Vagina (tissue), 2 donors: ENCODE data around the gene MBD3L5. TPM values are rescaled to one million over a fixed set of nuclear protein-coding genes. Genes with fewer than 3 reads are reported as not detected.

Experiments used
- DNase-seq, 2 donors: peaks; one replicate each; pipeline ENCODE4 v3.0.0-alpha.2; 2017; ENCODE audit errors: extremely low spot score in 2 of 2
- H3K27ac ChIP-seq: fragments of 200-600 bp; sonication (generic); one replicate; pipeline ENCODE4 v1.5.1; 2019
- H3K27me3 ChIP-seq: fragments of 200-600 bp; sonication (generic); one replicate; pipeline ENCODE4 v1.5.1; 2019
- H3K36me3 ChIP-seq, 2 donors: fragments of 200-600 bp; sonication (generic); one replicate each; pipeline ENCODE4 v1.5.1; 2017 to 2019
- H3K4me1 ChIP-seq: fragments of 200-600 bp; sonication (generic); one replicate; pipeline ENCODE4 v1.5.1; 2019
- H3K4me3 ChIP-seq, 2 donors: fragments of 200-600 bp; sonication (generic); 1 replicate in 1 of 2; 2 replicates in 1 of 2; pipeline ENCODE4 v1.5.1; 2016 to 2019
- H3K9me3 ChIP-seq: fragments of 200-600 bp; sonication (generic); one replicate; pipeline ENCODE4 v1.5.1; 2019
- POLR2A ChIP-seq, 2 donors: fragments of 450-650 bp; IDR thresholded peaks; one replicate each; pipeline ENCODE4 v1.6.1; 2017; ENCODE audit warnings: antibody characterized with exemption in 2 of 2, mild to moderate bottlenecking in 2 of 2, moderate library complexity in 2 of 2
- POLR2AphosphoS5 ChIP-seq, 2 donors: sonication (generic); formaldehyde crosslinking; IDR thresholded peaks; one replicate each; pipeline ENCODE4 v1.9.0; 2017; ENCODE audit warnings: antibody characterized with exemption in 2 of 2, mild to moderate bottlenecking in 2 of 2, low read depth in 1 of 2; ENCODE audit not compliant: insufficient read depth in 1 of 2
- intact Hi-C: fragments of 100-400 bp; cut with DNase I; formaldehyde crosslinking; loops from one replicate; pipeline ENCODE4 v1.15.1; 2023
- total RNA-seq: library from RNA; depleted of rRNA; stranded (reverse); fragments of >200 nt; gene quantifications from one replicate; pipeline ENCODE4 v1.2.3, GENCODE V29; 2016
- TF ChIP-seq, protein P1 (sequence below), 3 experiments: fragments of 450-650 bp in 2 of 3; fragments of 200-600 bp in 1 of 3; sonication (generic) in 1 of 3; IDR thresholded peaks; one replicate each; pipeline ENCODE4 v1.5.1; 2017 to 2019; ENCODE audit warnings: antibody characterized with exemption in 3 of 3, mild to moderate bottlenecking in 2 of 3, moderate library complexity in 2 of 3

Gene MBD3L5
- total RNA-seq, 1 donor from 2014 or later, result not detected

DNA sequence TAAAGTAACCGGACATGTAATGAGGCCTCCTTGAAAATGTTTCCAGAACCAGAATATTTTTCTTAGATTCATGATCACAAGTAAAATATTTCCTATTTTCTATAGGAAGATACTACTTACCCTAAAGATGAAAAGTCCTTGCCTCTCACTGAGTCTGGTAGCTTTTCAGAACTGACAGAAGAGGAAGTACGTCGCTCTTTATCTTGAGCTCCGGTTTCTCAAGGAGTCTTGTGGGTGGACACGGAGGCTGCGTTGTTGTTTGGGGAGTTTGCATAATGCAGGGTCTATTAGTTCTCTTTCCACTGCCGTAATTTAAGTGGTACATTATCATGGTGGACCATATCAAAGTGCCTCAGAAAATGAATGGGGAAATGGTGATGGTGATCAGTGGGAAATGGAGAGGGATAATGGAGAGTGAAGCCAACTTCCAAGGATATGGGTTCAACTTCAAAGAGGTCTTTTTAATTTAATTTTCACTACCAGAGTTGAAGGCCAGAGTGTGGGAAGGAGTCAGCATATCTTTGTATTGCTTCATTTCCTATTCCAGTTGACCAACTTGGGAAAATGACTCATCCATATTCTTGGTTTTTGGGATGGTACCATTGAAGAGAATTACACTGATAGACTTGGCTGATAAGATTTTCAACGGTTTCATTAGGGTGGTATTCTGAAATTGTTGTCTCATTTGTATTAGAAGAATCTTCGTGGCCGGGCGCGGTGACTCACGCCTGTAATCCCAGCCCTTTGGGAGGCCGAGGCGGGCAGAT is 32.5 kb upstream of the MBD3L5 start:
- no peaks in the 10 kb centered on the region for H3K27me3 ChIP-seq

DNA sequence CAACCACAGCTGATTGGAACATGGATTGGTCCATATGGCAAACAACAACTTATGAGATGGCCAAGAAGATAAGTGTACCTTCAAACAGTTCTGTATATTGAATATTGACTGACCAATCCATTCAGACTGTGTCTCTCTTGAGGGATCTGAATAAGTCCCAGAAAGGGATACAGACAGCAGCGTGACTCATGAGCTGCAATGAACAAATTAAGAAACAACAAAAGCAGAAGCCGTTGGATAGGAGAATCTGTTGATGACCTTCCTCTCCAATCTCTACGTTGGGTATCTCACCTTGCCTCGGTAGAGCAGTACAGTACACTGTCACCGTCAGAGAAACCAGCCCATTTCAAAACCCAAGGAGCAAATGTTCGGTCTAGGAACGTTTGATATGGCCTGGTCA is 30.4 kb upstream of the MBD3L5 start:
- no peaks in the 10 kb centered on the region for H3K4me1 ChIP-seq
- H3K27me3 ChIP-seq, result no peaks in the 10 kb centered on the region
- no peaks in the 10 kb centered on the region for H3K36me3 ChIP-seq
- DNase-seq, result no peak
- H3K27ac ChIP-seq, result no peak overlapping the region
- no peak overlapping the region for H3K4me3 ChIP-seq
- intact Hi-C loops, result no loop called here
- no peaks in the 10 kb centered on the region for H3K9me3 ChIP-seq
- TF ChIP-seq POLR2AphosphoS5 (IDR thresholded peaks at IDR 0.05; ENCODE audit: insufficient read depth in 1 of 2, low read depth in 1 of 2) (no peak), POLR2A (IDR thresholded peaks at IDR 0.05) (no peak)
- TF ChIP-seq, protein P1, sequence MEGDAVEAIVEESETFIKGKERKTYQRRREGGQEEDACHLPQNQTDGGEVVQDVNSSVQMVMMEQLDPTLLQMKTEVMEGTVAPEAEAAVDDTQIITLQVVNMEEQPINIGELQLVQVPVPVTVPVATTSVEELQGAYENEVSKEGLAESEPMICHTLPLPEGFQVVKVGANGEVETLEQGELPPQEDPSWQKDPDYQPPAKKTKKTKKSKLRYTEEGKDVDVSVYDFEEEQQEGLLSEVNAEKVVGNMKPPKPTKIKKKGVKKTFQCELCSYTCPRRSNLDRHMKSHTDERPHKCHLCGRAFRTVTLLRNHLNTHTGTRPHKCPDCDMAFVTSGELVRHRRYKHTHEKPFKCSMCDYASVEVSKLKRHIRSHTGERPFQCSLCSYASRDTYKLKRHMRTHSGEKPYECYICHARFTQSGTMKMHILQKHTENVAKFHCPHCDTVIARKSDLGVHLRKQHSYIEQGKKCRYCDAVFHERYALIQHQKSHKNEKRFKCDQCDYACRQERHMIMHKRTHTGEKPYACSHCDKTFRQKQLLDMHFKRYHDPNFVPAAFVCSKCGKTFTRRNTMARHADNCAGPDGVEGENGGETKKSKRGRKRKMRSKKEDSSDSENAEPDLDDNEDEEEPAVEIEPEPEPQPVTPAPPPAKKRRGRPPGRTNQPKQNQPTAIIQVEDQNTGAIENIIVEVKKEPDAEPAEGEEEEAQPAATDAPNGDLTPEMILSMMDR (IDR thresholded peaks at IDR 0.05), result no peak

More for the DNA sequence above, 32.5 kb upstream of the MBD3L5 start:
- DNase-seq, result no peak
- Histone ChIP-seq H3K27ac (no peak overlapping the region), H3K4me1 (no peaks in the 10 kb centered on the region), H3K4me3 (no peak overlapping the region), H3K9me3 (no peaks in the 10 kb centered on the region), H3K36me3 (no peaks in the 10 kb centered on the region)
- intact Hi-C loops, result no loop called here
- TF ChIP-seq POLR2A (IDR thresholded peaks at IDR 0.05) (no peak), POLR2AphosphoS5 (IDR thresholded peaks at IDR 0.05; ENCODE audit: insufficient read depth in 1 of 2, low read depth in 1 of 2) (no peak)
- TF ChIP-seq, protein P1 (IDR thresholded peaks at IDR 0.05), result no peak

DNA sequence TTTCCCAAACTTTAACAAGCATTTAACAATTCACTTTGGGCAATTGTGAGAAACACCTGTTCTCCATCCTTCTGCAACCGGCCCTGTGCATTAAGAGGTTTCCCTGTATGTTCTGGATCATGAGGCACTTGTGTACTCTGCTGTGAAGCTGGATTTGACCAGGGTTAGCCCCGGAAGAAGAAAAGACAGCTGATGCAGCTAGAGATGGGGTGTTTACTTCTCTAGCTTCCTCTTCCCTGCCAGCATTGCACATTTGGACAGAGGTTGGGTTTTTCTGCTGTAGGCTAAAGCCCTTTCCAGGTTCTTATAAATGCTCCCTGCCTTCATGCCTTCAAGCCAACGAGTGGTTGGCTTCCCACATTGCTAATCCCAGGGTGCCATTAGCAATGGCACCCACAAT is 30.0 kb upstream of the MBD3L5 start:
- no peaks in the 10 kb centered on the region for H3K4me1 ChIP-seq
- no peak overlapping the region for H3K27ac ChIP-seq
- no peaks in the 10 kb centered on the region for H3K9me3 ChIP-seq
- intact Hi-C loops, result no loop called here
- TF ChIP-seq POLR2A (IDR thresholded peaks at IDR 0.05), result no peak
- TF ChIP-seq, protein P1 (IDR thresholded peaks at IDR 0.05), result no peak
- TF ChIP-seq POLR2AphosphoS5 (IDR thresholded peaks at IDR 0.05; ENCODE audit: insufficient read depth in 1 of 2, low read depth in 1 of 2), result no peak
- no peaks in the 10 kb centered on the region for H3K36me3 ChIP-seq
- H3K27me3 ChIP-seq, result no peaks in the 10 kb centered on the region
- no peak for DNase-seq
- no peak overlapping the region for H3K4me3 ChIP-seq

DNA sequence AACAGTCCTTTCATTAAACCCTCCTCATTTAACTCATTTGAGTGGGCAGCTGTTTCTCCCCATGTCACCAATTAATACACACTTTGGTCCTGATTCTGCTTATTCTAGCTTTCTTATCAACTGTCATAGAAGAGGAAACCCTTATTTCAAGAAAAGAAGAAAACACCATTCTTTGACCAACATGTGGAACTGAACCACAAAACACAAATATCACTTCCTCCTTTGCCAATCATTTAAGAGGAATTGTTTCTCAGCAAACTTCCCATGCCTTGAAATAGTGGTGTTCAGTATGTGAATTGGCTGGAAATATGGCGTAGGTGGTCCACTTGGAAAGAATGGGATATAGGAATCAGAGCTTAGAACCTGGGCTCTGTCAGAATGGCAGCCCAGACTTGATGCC is 29.6 kb upstream of the MBD3L5 start:
- no peak for DNase-seq
- TF ChIP-seq POLR2A (IDR thresholded peaks at IDR 0.05), result no peak
- TF ChIP-seq, protein P1 (IDR thresholded peaks at IDR 0.05), result no peak
- no peak for TF ChIP-seq POLR2AphosphoS5 (IDR thresholded peaks at IDR 0.05; ENCODE audit: insufficient read depth in 1 of 2, low read depth in 1 of 2)
- Histone ChIP-seq H3K4me1 (no peaks in the 10 kb centered on the region), H3K27me3 (no peaks in the 10 kb centered on the region), H3K27ac (no peak overlapping the region), H3K36me3 (no peaks in the 10 kb centered on the region), H3K9me3 (no peaks in the 10 kb centered on the region), H3K4me3 (no peak overlapping the region)
- intact Hi-C loops, result no loop called here

DNA sequence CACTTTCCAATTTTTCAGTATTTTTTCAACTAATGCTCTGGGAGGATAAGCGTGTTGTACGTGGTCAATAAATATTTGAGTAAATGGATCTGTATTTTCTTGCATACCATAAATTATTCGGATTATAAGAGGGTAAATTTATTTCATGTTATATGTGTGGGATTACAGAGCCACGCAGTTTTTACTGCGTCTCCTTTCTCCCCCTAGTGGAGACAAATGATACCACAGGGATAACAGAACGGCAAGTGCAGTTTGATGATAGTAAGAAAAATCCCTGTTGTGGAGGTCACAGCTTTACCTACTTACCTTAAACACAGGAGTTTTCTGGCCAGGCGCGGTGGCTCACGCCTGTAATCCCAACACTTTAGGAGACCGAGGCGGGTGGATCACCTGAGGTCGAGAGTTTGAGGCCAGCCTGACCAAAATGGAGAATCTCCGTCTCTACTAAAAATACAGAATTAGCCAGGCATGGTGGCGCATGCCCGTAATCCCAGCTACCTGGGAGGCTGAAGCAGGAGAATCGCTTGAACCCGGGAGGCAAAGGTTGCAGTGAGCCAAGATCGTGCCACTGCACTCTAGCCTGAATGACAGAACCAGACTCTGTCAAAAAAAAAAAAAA is 26.0 kb upstream of the MBD3L5 start:
- H3K4me3 ChIP-seq, result no peak overlapping the region
- H3K27ac ChIP-seq, result no peak overlapping the region
- H3K27me3 ChIP-seq, result no peaks in the 10 kb centered on the region
- intact Hi-C loops, result no loop called here
- H3K9me3 ChIP-seq, result no peaks in the 10 kb centered on the region
- no peak for DNase-seq
- H3K36me3 ChIP-seq, result no peaks in the 10 kb centered on the region
- TF ChIP-seq, protein P1 (IDR thresholded peaks at IDR 0.05), result no peak
- TF ChIP-seq POLR2AphosphoS5 (IDR thresholded peaks at IDR 0.05; ENCODE audit: insufficient read depth in 1 of 2, low read depth in 1 of 2) (no peak), POLR2A (IDR thresholded peaks at IDR 0.05) (no peak)
- no peaks in the 10 kb centered on the region for H3K4me1 ChIP-seq
